Left lobe of liver (tissue), 2 donors: ENCODE data around the gene VWF. TPM values are rescaled to one million over a fixed set of nuclear protein-coding genes. Genes with fewer than 3 reads are reported as not detected.
"Not testable (repeated sequence)": the region's sequence is repeated elsewhere in the genome, so short reads cannot be mapped to it uniquely, and the experiment has no call there.

Experiments used
- ATAC-seq: fragments of 200-7000 bp; cut with Tn5 transposase; one replicate; pipeline ENCODE4 v1.9.1; 2020; ENCODE audit warnings: mild to moderate bottlenecking, moderate library complexity
- DNase-seq: peaks from one replicate; pipeline ENCODE4 v3.0.0-alpha.2; 2020; ENCODE audit warnings: low spot score
- total RNA-seq: library from RNA; stranded (reverse); gene quantifications from one replicate; pipeline ENCODE4 v1.2.1, GENCODE V29; 2021
- donor health status: DM: no; HTN: no; CAD: no; lungs with moderate emphysema.
- donor health status: DM: no; HTN: yes; CAD: no.

VWF gene
- total RNA-seq, 1 donor from 2014 or later: 6.4 TPM

GRCh38 chr12:6041891-6042290 is 82.6 kb downstream of the VWF start:
- ATAC-seq: no peak
- DNase-seq: no peak

- no peak for ATAC-seq
- DNase-seq: no peak
These were observed 83.7 kb downstream of the VWF start for GRCh38 chr12:6040815-6041214.

DNA sequence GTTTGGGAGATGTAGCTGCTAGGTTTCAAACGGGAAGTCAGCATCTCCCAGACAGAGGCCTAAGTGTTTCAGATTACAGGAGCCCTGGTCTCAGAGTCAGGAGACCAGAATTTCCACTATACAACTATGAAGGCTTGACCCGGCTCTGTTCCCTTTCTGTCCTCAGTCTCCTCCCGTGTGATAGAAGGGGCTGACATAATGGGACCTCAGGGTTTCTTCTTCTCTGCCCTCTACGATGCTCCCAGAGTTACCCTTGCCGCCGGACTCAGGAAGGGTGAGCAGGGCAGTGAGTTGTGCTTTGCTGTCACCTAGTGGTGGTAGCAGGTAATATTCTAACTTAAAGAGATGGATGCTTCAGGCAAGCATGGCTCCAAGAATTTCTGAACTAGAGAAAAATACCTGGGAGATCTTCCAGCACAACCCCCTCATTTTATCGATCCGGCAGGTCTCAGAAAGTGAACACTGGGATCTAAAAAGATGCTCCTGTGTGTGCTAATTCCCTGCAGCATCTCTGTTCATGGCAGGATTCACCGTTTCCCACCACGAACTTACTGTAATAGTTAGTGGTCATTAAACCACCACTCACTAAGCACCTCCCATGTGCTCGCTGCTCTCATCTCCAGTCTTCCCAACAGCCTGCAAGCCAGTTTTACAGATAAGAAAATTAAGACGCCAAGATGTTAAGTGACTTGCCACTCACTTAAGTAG is 84.4 kb downstream of the VWF start:
- no peak for DNase-seq
- peak; percentile 85 for ATAC-seq

DNA sequence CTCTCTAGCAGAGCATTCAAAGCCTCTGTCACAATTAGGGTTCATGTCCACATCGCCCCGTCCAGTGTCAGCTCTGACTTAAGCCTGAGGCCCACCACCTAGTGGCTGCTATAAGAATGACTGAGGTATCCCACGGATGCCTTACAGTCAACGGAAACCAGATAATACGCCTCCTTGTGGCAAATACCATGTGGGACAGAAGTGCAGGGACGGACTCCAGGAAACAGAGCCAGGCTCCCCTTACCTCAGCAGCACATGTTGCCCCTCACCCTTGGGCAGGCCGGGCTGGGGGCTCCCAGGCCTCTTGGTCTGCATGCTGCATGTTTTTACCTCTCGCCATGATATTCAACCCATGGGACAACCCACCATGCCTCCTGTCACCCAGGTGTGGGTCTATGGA is 86.3 kb downstream of the VWF start:
- DNase-seq: peak; percentile 64
- ATAC-seq: peak; percentile 91

- DNase-seq (no peak), ATAC-seq (no peak)
These were observed 87.0 kb downstream of the VWF start for GRCh38 chr12:6037459-6037858.

GRCh38 chr12:6036509-6036908 is 88.0 kb downstream of the VWF start:
- peak; percentile 80 for ATAC-seq
- DNase-seq: no peak

DNA sequence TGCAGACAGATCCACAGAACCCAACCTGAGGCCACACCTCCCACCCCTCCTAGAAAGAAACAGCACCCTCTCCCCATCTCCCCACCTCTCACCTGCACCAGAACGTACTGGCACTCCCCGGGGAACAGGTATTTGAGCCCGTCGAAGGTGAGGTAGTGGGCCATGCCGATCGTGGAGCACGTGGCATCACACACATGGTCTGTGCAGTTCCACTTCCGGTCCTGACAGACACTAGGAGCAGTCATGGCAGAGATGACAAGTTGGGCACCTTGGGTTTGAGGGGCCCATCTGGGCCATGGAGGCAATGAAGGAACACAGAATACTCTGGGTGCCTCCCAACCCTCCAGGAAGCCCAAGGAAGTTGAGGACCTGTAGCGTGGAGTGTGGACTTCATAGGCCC is 89.9 kb downstream of the VWF start:
- DNase-seq (no peak), ATAC-seq (no peak)

DNA sequence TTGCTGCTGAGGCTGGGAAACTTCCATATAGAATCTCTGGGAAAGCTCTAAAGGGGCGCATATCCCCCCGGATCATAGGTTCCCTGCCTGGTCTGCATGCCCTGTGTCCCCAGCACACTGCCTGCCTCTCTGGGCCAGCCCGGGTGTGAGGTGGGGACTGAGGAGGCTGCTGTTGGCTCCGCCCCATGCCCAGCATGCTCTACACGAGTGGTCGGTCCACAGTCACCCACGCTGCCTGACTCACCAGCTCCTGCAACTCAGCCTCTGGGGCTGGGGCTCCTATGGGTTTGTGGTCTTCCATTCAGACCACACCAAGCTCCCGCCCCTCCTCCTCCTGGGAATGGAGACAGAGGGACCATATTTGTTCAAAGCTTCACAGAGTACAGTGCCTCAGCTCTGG is 90.9 kb downstream of the VWF start:
- no peak for ATAC-seq
- DNase-seq: no peak

DNA sequence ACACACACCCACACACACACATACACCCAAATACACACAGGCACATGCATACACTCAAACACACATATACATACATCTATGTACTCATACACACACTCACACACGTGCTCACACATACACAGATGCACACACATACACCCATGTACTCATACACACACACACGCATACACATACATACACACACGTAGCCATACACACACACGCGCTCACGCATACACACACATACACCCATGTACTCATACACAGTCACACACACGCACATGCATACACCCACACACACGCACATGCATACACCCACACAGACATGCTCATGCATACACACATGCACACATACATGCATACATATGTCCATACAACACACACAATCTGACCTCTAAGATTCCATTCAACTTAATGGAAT is 91.7 kb downstream of the VWF start:
- no peak for DNase-seq
- ATAC-seq: no peak

DNA sequence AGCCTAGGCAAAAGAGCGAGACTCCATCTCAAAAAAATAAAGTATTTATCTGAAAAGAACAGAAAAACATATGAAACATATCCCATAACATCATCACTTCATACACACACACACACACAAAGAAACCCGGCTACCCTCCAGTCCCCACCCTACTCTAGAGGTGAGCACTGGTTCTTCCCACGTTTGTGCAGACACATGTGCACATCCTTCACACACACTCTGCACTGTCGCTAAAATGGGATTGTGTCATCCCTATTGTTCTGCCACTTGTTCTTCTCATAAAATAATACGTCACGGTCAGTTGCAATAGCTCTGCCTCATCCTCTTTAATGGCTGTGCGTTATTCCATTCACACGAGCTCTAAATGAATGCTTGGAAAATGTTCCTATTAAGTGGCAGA is 93.5 kb downstream of the VWF start:
- no peak for ATAC-seq
- DNase-seq: no peak

DNA sequence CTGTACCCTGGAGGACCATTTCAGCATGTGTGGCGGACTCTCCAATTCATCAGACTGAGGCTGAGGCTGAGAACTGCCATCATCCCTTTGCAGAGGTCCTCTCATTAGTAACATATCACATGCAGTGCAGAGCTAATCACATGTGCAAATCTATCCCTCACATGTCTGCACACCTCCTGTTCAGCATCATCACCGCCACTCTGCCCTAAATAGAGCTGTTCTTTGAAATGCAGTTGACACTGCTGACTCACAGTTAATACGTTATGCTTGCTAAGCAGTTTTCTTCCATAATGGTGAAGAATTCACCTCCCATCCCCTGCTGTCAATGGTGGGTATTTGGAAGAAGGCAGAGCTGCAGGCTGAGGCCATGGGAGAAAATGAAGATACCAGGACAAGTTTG is 94.4 kb downstream of the VWF start:
- ATAC-seq: no peak
- no peak for DNase-seq

DNA sequence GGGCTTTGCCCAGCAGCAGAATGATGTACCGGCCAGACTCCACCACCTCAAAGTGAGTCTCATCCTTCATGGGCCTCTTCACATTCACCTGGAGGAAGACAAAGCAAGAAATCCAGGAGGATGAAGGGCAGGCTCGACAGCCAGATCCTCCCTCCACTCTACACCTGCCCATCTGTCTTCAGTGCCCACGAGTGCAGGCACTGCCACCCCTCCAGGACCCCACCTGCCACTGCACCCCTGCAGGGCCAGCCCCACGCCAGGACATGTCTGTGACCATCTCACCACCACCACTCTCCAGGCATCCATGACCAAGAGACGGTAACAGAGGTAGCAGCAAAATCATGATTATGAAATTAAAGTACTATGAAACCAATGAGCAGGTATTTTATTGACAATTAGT is 95.1 kb downstream of the VWF start:
- ATAC-seq: no peak
- no peak for DNase-seq

- no peak for DNase-seq
These were observed 97.5 kb downstream of the VWF start for GRCh38 chr12:6026998-6027397.

DNA sequence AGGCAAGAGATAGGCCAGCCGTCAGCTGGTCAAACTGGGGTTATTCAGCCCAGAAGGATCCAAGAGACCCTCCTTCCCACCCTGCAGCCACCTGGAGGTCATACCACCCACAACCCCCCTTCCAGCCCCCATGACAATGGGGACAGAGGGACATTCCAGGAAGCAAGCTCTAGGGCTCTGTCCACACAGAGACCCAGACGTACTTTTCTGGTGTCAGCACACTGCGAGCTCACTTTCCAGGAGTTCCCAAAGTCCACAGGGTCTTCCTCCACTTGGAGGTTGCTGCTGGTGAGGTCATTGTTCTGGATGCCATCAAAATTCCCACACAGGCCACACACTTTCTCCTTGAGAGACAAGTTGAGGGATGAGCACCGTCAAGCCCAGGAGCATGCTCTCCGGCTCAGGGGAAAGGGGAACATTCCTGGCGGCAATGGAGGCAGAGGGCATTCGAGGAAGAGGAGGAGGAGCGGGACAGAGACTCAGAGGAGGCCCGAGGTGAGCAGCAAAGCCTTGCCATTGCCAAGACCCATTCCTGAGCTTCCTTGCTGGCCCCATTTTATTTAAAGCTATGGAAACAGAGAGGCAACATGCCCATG is 98.7 kb downstream of the VWF start:
- DNase-seq: not testable (repeated sequence)

More at GRCh38 chr12:6026998-6027397, 97.5 kb downstream of the VWF start:
- no peak for ATAC-seq

GRCh38 chr12:6024066-6024465 is 100.4 kb downstream of the VWF start:
- ATAC-seq, DNase-seq: not testable (repeated sequence)

More for the DNA sequence above, 98.7 kb downstream of the VWF start:
- ATAC-seq: not testable (repeated sequence)

DNA sequence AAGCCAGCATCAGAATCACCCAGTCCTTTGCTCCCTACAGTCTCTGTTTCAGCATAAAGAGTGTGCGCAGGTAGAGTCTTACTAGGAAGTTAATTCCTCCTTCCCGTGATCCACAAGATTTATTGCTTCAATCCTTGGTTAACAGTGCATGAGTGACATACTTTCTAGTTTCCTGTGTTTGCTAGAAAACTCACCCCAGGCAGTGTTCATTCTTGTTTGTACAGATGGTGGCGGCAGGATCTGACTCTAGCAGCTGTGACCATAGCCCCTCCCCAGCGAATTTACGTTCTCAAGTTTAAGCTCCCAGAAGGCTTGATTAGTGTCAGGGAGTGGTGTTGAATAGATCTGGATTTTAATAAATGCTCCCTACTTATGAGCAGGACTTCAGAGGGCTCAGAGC is 103.5 kb downstream of the VWF start:
- no peak for DNase-seq
- ATAC-seq: no peak

GRCh38 chr12:6020511-6020910 is 104.0 kb downstream of the VWF start:
- not testable (repeated sequence) for DNase-seq, ATAC-seq

DNA sequence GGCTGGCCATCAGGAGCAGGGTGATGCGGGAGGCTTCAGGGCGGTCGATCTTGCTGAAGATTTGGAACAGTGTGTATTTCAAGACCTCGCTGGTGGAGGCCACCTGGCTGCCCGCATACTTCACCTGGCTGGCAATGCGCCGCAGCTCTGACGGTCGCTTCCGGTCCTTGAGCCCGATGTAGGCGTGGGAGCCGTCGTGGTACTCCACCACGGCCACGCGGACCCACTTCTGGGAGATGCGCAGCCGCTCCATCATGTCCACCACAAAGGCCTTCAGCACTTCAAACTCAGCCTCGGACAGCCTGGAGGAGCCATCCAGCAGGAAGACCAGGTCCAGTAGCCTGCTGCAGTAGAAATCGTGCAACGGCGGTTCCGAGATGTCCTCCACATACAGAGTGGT is 105.2 kb downstream of the VWF start:
- not testable (repeated sequence) for ATAC-seq, DNase-seq

DNA sequence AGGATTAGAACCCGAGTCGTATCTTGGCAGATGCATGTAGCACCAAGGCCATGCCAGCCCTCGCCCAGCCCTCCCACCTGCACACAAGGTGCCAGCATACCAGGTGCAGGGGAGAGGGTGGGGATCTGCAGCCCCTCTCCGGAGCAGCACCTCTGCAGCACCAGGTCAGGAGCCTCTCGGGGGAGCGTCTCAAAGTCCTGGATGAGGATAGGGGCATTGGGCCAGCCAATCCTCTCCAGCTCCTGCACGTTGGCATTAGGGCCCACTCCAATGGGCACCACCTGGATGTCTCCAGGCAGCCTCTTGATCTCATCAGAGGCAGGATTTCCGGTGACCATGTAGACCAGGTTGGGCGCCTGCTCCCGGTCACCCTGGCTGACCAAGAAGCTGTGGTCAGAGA is 106.2 kb downstream of the VWF start:
- DNase-seq (no peak), ATAC-seq (no peak)

DNA sequence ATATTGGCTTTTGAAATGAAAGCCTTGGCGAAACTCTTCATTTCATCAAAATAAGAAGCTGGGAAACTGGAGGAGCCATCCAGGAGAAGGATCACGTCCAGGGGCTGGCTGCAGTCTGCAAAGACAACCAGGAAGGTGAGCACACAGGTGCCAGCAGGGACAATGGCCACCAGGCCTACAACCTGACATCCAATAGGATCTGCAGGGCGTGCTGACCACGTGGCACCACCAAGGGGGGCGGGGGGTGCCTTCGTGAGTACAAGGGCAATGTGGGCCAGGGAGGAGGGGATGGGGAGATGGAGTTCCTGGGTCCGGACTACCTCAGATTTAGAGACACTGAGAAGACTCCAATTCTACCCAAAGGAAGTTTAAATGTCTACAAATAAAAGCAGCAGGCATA is 107.7 kb downstream of the VWF start:
- ATAC-seq (no peak), DNase-seq (no peak)

GRCh38 chr12:6016004-6016403 is 108.5 kb downstream of the VWF start:
- not testable (repeated sequence) for DNase-seq, ATAC-seq

DNA sequence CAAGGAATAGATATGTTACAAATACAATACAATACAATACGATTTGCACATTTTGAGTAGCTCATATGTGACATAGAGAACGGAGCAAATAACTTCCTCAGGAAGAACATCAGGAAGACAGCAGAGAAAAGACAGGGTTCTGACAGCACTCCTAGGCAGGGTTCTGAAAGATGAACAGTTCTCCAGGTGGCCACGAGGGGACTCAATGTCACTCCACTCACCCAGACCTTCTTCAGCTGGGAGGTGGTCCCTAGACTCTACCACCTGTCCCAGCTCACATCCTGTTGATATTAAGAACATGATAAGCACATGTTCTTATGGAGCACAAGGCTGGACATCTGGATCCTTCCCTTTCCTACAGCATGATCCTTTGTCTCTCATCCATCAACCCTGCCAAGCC is 109.2 kb downstream of the VWF start:
- DNase-seq, ATAC-seq: not testable (repeated sequence)
